ENCODE measurements around the gene TMCO4. TPM values are rescaled to one million over a fixed set of nuclear protein-coding genes. Genes with fewer than 3 reads are reported as not detected.

Gene TMCO4
- total RNA-seq, 6 experiments from 2014 or later: 6.4 to 13.5 (median 9.8) TPM

- WGBS (ENCODE audit: insufficient coverage, low coverage, low lambda C conversion rate, missing lambda C conversion rate): 37% methylated on average over 11 of the region's 11 CpGs
- intact Hi-C loops (cut with DNase I): no loop called here
- Histone ChIP-seq H3K27me3 (no peaks in the 10 kb centered on the region), H3K4me3 (no peak overlapping the region), H3K4me1 (no peaks in the 10 kb centered on the region), H3K27ac (no peak overlapping the region), H3K9me3 (no peaks in the 10 kb centered on the region), H3K36me3 (no peaks in the 10 kb centered on the region)
- no peak for DNase-seq
- no peak for ATAC-seq
- no peak for TF ChIP-seq POLR2A (IDR thresholded peaks at IDR 0.05)
Measured at GRCh38 chr1:19844731-19845495, 45.2 kb upstream of the TMCO4 start.

GRCh38 chr1:19840228-19840627, 40.5 kb upstream of the TMCO4 start:
- no peaks in the 10 kb centered on the region for H3K9me3 ChIP-seq
- no peaks in the 10 kb centered on the region for H3K36me3 ChIP-seq
- intact Hi-C loops (cut with DNase I): no loop called here
- no peak overlapping the region for H3K4me3 ChIP-seq
- DNase-seq (no peak), ATAC-seq (no peak)
- no peaks in the 10 kb centered on the region for H3K4me1 ChIP-seq
- no peak for TF ChIP-seq POLR2A (IDR thresholded peaks at IDR 0.05)
- no peak for TF ChIP-seq CTCF (IDR thresholded peaks at IDR 0.05)
- no peaks in the 10 kb centered on the region for H3K27me3 ChIP-seq
- H3K27ac ChIP-seq: no peak overlapping the region

- Histone ChIP-seq H3K4me1 (no peaks in the 10 kb centered on the region), H3K9me3 (no peaks in the 10 kb centered on the region), H3K27ac (no peak overlapping the region), H3K4me3 (no peak overlapping the region), H3K27me3 (no peaks in the 10 kb centered on the region), H3K36me3 (no peaks in the 10 kb centered on the region)
- WGBS (ENCODE audit: insufficient coverage, low coverage, low lambda C conversion rate, missing lambda C conversion rate): 14% methylated on average over 2 of the region's 2 CpGs
- TF ChIP-seq CTCF (IDR thresholded peaks at IDR 0.05): no peak
- no peak for TF ChIP-seq POLR2A (IDR thresholded peaks at IDR 0.05)
- DNase-seq (no peak), ATAC-seq (no peak)
- intact Hi-C loops (cut with DNase I): no loop called here
Measured at GRCh38 chr1:19837866-19838265, 38.1 kb upstream of the TMCO4 start.

- intact Hi-C loops (cut with DNase I): no loop called here
- ATAC-seq: no peak
- Histone ChIP-seq H3K9me3 (no peaks in the 10 kb centered on the region), H3K36me3 (no peaks in the 10 kb centered on the region), H3K4me1 (no peaks in the 10 kb centered on the region), H3K27me3 (no peaks in the 10 kb centered on the region), H3K27ac (no peak overlapping the region), H3K4me3 (no peak overlapping the region)
- TF ChIP-seq POLR2A (IDR thresholded peaks at IDR 0.05) (no peak), CTCF (IDR thresholded peaks at IDR 0.05) (no peak)
- no peak for DNase-seq
- WGBS (ENCODE audit: insufficient coverage, low coverage, low lambda C conversion rate, missing lambda C conversion rate): 100% methylated on average over 1 of the region's 4 CpGs
Measured at GRCh38 chr1:19835578-19835977, 35.9 kb upstream of the TMCO4 start.

GRCh38 chr1:19831441-19831840, 31.7 kb upstream of the TMCO4 start:
- Histone ChIP-seq H3K27ac (no peak overlapping the region), H3K36me3 (no peaks in the 10 kb centered on the region), H3K27me3 (no peaks in the 10 kb centered on the region), H3K4me3 (no peak overlapping the region), H3K9me3 (no peaks in the 10 kb centered on the region), H3K4me1 (no peaks in the 10 kb centered on the region)
- 79% methylated on average over 3 of the region's 3 CpGs for WGBS (ENCODE audit: insufficient coverage, low coverage, low lambda C conversion rate, missing lambda C conversion rate)
- intact Hi-C loops (cut with DNase I): no loop called here
- DNase-seq: no peak
- no peak for TF ChIP-seq POLR2A (IDR thresholded peaks at IDR 0.05)
- no peak for TF ChIP-seq CTCF (IDR thresholded peaks at IDR 0.05)
- no peak for ATAC-seq

Data from right lobe of liver (tissue), 6 donors.